Right hindlimb (tissue), 1 donor: ENCODE results near the gene ANKRD29.
"Not testable (repeated sequence)": the region's sequence is repeated elsewhere in the genome, so short reads cannot be mapped to it uniquely, and the experiment has no call there.

Experiments used
- DNase-seq: peaks from one replicate; pipeline ENCODE4 v3.0.0-alpha.2; 2018

The ANKRD29 gene

DNA sequence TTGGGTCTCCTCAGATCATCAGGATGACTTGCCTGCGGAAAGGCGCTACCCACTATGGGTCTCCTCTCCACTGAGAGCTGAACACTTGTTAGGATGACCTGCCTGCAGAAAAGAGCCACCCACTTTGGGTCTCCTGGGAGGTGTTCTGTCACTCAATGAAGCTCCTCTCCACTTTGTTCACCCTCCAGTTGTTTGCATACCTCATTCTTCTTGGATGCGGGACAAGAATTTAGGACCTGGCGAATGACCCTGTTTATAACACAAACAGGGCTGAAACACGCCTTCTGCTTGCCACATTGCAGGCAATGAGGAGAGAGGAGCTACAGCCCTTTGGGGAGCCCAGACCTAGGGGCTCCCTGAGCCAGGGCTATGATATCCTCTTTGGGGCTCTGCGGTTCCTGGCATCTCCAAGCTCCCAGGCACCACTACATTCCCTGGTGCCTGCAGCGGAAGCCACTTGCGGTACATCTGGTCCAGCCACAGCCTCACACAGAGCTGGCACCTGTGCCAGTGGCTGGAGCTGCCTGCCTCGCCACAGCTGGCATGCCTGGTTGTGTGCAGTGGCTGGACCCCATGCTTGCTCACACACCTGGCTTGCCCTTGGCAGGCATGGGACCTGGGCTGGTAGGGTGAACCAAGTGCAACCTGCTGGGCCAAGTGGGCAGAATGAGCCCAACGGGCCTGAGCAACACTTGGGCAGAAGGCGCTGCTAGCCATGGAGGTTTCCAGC, 20.6 kb downstream of the ANKRD29 start:
- no peak for DNase-seq

DNA sequence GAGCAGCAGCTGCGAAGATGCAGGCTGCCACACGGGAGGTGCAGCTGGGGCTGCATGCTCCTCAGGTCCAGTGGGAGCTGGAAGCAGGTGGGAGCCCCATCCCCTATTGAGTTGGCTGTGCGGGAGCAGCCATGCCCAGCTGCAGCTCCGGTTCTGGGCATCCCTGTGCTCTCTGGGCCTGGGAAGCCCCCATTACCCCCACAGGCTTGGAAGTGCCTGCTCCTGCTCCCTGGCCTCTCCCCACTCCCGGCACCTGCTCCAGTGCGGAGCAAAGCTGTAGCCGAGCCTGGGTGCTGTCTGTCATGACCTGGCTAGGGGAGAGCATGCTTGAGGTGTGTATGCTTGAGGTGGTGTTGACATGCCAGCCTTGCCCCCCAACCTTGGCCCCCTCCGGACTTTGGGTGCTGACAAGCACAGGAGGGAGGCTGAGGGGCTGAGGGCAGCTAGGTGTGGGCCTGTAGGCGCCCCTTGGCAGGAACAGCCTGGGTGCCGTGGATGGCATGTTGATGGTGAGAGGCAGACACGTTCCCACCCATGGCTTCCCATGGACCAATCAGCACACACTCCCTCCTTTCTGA, 21.5 kb downstream of the ANKRD29 start:
- DNase-seq = no peak

- DNase-seq = no peak
Measured at GRCh38 chr18:23640052-23640451, 22.7 kb downstream of the ANKRD29 start.

- DNase-seq = not testable (repeated sequence)
Measured at GRCh38 chr18:23636433-23636832, 26.3 kb downstream of the ANKRD29 start.

- DNase-seq = no peak
Measured at GRCh38 chr18:23636071-23636399, 26.7 kb downstream of the ANKRD29 start.

GRCh38 chr18:23635283-23636070, 27.2 kb downstream of the ANKRD29 start:
- DNase-seq = no peak

DNA sequence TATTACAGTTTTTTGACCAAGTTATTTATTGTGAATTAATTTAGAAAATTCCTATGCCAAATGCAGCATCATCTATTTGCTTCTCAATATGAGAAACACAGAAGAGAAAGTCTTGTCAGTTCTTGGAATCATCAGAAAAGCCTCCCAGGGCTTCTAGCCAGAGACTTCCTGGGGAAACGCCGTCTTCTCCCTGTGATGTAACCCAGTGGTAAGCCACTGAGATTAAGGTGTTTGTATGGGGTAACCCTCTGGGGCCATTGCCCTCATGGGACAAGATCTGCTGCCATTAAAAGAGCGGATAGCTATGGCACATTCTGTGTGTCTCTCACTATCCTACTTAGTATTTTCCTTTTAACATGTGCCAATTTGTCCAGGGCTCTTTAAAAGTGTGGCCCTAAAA, 28.0 kb downstream of the ANKRD29 start:
- no peak for DNase-seq

DNA sequence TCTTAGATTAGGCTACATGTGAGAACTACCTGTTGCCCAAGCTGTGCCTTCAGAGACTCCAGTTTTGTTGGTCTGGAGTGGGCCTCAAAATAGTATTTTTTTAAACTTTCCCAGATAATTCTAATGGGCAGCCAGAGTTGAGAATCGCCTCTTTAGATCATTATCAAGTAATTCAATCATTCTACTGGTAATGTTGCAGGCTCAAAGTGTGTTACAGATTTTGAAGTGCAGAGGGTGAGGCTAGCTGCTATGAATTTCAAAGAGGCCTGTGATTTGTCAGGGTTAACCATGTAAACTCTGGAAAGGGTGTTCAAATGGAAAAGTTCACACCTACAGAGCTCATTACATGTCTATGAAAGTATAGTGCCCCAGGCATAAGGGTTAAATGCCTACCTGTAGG, 30.1 kb downstream of the ANKRD29 start:
- no peak for DNase-seq

DNA sequence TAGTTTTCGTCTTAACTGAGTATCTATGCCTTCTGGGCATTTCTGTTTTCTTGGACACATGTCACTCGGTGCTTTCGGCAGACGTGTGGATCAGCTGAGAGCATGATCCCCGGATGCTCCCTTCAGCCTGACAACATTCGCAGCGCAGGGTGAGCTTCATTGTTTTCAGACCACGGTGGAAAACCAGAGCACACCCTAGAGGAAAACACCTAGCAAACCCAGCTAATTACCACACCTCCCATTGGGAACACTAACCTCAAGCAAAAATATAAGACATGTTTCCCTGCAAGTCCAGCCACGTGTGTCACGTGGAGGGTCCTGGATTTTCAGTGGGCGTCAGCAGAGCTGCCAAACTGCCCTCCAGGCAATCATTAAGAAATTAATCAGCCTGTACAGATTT, 31.0 kb downstream of the ANKRD29 start:
- no peak for DNase-seq

GRCh38 chr18:23631312-23631711, 31.4 kb downstream of the ANKRD29 start:
- DNase-seq = no peak

DNA sequence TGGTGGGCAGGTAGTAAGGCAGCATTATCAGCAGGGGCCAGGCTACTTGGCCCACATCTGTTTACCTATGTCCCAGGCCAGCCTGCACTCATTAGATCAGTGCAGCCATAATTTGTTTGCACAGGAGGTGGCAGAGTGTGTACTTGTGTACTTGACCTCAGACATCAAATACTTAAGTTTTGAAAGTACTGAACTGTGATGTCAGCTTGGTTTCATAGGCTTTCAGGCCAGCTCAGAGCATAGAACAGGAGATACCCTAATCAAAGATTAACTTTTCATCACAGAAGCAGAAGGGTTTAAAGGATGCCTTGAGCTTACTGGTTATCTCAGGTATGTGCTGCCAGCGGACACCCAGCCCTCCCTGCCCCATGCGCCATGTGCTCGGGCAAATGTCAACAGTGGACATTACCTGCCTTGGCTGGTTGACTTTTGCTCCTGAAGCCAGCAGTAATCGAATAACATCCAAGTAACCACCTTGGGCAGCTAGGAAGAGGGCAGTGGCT, 33.2 kb downstream of the ANKRD29 start:
- no peak for DNase-seq

GRCh38 chr18:23627970-23628369, 34.7 kb downstream of the ANKRD29 start:
- no peak for DNase-seq

DNA sequence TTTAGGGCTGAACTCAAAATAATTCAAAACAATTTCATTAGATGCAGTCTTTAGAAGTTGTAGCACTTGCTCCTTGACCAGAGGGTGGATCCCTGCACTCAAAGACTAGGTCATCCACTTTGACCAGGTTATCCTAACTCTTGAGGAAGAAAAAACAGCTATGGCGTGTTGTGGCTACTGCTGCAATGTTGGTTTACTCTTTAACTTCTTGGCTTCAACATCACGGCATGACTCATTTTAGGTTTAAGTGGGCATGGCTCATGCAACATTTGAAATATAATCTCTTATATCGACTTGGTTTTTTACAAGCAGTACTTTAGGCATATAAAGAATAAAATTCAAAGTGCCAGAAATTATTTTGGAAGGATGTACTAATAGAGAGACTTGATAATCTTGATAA, 35.4 kb downstream of the ANKRD29 start:
- no peak for DNase-seq

DNA sequence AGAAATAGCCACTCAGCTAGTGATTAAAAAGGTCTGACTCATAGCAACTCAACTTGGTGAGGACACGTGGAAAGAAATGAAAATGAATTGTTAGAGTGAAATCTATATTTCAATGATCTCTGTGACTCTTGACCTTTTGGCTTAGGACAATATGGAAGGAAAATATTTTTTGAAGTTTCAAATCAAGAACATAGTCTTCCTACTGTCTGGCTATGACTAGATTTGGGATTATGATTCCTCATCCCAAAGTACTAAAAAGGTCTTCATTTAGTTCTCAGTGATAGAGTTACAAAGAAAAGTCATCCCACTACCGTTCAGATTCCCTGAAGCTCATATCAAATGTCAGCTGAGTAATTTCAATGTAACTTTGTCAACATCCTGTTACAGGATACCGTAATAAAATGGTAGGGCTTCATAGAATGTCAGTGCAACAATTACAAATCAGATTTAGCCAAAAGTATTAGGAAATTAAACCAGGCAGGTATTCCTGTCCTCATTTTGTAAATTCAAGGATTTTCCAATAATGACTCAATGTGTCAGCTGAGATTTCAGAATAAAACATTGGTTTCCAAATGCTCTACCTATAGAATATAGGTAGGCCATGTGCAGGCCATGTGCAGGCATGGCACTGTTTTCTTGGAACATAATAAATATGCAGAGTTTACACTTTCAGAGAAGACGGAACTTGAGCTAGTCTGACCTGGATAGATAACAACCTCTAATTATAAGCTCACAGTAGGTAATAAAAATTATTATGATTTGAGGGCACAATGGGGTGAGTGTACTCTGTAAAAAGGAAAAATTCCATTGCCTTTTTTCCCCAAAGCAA, 36.0 kb downstream of the ANKRD29 start:
- DNase-seq = no peak

DNA sequence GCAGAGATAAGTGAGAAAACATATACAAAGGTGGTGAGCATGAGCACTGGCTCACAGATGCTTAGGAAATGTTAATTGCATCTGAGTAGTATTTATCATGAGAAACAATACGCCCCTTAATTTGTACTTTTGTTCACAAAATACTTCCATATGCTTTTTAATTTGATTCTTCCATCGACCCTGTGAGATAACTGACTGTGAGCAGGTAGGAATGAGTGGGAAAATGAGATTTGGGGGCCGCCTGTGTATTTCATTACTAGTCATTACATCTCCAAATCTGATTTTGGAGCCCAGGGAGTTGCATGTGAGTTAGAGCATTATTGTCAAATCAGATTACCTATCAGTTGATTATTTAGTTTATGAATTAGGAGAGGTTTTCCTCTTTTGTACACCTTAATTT, 39.7 kb downstream of the ANKRD29 start:
- DNase-seq = no peak

DNA sequence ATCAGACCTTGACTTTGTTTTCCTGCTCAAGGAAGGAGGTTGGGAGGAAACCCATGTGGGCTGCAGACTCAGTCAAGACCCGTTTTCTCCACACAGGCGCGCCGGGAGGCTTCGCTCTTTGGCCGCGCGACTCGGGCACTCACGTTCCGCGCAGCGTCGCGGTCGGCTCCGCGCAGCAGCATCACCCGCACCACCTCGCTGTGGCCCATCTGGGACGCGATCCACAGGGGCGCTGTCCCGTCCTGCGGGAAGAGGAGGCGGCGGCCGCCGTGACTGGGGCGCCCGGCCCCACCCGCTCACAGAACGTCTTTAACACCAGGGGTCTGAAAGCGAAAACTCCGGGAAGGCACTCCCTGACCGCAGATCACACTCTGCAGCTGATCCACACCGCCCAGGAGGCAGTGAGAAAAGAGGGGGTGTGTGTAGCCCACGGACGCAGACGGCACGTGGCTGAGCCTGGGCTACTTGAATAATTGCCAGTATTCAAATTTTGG, 43.3 kb downstream of the ANKRD29 start:
- DNase-seq = peak; percentile 55

DNA sequence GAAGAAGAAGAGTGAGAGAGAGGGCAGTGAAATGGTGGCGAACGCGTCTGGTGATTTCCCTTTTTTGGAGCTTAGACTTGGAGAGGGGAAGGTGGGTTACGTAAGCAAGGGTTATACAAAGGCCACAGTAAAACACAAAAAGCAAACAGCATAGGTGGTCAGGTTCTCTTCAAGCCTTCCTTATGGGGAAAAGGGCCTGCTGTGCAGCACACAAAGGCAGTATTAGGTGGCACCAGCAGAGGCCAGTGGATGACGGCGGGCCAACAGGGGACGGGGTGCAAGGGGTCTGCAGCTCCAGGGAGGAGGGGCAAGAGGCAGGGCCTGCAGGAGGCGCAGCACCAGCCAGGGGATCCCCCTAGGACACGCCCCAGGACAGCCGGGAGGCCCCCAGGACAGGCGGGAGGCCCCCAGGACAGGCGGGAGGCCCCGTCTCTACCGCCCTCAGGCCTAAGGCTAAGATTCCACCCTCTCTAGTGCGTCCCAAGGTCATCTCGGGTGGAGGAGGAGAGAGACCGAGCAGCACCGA, 43.8 kb downstream of the ANKRD29 start:
- DNase-seq = peak; percentile 53

DNA sequence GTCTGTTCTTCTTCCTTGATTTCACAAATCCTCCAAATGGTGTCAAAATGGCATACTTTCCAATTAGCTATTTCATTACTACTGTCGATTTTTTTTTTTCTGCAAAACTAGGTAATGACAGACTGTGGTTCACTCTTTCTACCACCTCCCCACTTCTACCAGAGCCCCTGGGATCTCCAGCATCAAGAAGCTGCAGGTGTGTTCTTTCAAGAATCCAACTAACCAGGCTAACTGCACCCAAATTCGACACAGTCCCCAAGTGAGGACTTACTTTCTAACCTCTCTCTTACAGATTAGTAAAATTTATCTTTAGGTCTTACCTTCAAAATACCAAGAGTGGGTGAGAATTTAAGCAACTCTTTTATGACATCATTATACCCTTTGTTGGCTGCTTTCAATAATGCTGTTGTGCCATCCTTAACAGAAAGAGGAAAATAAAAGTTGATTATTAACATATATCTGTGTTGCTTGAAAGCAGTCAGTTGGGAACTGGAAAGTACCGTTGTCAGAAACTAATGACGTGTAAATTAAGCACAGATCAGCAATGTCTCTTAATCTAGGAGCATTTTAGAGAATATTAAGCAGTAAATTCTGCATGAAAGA, 45.2 kb downstream of the ANKRD29 start:
- DNase-seq = no peak

- DNase-seq = no peak
Measured at GRCh38 chr18:23616258-23616657, 46.5 kb downstream of the ANKRD29 start.

- no peak for DNase-seq
Measured at GRCh38 chr18:23614891-23615290, 47.8 kb downstream of the ANKRD29 start.

- DNase-seq = no peak
Measured at GRCh38 chr18:23614413-23614812, 48.3 kb downstream of the ANKRD29 start.

- DNase-seq = not testable (repeated sequence)
Measured at GRCh38 chr18:23613091-23613475, 49.6 kb downstream of the ANKRD29 start.
